ENCODE data around the gene CDH3.
A peak's percentile ranks its signal among the peaks of the same experiment; 100 is the strongest.

The CDH3 gene

DNA sequence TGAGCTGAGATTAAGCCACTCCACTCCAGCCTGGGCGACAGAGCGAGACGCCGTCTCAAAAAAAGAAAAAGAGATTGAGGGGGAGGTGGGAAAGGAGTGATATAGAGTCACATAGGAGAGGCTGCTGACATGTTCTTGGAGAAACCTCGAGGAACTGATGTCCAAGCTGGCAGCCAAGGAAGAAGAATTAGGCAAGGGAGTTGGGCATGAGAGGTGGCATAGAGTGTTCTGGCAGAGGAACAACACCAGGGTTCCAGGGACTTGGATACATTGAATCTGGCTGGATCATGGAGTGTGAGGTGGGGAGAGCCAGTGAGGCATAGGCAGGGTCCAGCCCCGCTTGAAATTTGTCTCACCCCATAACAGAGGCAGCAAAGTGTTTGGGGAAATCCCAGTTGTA lies 10.7 kb downstream of the CDH3 start:
- no peak for DNase-seq

DNA sequence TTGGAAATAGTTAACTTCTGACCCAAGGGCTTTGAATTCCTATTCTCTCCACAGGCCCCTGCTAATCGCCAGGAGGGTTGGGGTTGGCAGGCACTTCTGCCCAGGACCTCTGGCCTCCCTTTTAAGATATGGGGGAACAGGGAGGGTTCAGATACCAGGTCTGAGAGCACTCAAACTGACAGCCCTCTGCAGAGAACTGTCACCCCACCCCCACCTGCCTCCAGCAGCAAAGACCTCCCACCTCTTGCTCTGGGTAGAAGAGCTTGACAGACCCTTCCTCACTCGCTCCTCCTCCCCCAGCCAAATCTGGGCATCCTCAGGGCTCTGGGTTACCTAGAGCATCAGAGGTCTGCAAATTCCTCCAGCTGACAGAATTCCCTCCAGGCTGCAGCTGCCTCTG lies 11.6 kb downstream of the CDH3 start:
- no peak for DNase-seq

GRCh38 chr16:68658341-68658973 lies 13.3 kb downstream of the CDH3 start:
- no peak for DNase-seq

- DNase-seq, result no peak
Measured at GRCh38 chr16:68658974-68659360, 13.9 kb downstream of the CDH3 start.

- no peak for DNase-seq
Measured at GRCh38 chr16:68659412-68660358, 14.6 kb downstream of the CDH3 start.

GRCh38 chr16:68660359-68660795 lies 15.3 kb downstream of the CDH3 start:
- DNase-seq, result no peak

DNA sequence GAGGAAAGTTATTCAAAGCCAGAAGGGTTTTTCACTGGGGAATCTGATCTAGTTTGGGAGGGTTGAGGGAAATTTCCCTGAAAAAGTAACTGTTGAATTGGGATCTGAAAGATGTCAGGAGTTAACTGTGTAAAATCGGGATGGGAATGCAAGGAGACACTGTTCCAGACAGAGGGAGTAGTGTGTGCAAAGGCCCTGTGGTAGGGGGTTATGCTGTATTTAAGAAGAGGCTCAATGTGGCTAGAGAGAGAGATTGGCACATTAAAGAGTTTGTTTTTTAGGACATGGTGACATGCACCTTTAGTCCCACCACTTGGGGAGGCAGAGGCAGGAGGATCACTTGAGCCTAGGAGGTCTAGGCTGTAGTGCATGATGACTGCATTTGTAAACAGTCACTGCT lies 16.9 kb downstream of the CDH3 start:
- DNase-seq, result no peak

DNA sequence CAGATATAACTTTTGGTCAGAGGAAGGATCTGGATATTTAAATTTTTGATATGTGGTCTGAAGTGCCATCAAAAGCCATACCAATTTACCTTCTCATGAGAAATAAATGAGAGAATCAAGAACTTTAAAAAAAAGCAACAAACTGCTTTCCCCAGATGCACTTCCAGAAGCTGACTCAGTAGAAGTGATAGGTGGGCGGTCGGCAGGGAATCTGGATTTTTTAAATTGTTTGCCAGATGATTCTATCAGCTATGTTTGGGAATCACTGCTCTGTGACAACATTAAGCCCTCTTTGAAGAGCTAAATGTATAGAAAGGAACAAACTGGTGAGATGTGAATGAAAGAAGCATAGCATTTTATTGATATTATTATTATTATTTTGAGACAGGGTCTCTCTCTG lies 19.2 kb downstream of the CDH3 start:
- no peak for DNase-seq

DNA sequence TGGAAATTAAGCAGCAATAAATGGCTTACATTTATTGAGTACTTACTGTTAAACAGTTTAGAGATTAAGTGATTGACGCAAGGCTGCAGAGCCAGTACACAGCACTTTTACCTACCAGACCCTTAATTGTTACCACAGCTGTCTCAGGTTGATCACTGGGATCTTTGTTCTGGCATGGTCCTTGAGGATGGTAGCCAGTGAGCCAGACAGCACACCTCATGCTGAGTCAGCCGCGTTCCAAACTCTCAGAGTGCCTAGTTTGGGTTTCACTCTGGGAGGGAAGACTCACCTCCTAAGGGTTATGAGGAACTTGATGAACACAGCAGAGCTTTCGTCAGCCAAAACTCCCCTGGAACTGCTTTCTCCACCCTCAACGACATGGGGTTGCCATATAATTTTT lies 20.4 kb downstream of the CDH3 start:
- no peak for DNase-seq

DNA sequence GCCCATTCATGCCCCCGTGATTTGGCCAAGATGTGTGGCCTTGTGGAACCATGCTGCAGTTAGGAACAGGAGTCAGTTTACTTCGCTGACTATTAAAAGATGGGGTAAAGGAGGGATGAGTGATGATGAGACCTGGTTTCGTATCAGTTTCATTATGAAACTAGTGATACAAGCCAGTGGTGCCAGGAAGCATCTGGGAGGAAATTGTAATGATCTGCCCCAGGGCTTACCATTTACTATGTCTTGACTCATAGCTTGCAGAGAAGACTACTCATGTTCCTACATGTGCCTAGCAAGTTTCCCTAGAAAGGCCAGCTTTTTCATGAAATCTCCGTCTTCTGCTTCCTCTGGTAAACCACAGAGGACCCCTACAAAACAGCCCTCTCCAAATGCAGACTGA lies 23.2 kb downstream of the CDH3 start:
- peak; percentile 58 for DNase-seq

GRCh38 chr16:68676113-68676860 lies 31.2 kb downstream of the CDH3 start:
- no peak for DNase-seq

DNA sequence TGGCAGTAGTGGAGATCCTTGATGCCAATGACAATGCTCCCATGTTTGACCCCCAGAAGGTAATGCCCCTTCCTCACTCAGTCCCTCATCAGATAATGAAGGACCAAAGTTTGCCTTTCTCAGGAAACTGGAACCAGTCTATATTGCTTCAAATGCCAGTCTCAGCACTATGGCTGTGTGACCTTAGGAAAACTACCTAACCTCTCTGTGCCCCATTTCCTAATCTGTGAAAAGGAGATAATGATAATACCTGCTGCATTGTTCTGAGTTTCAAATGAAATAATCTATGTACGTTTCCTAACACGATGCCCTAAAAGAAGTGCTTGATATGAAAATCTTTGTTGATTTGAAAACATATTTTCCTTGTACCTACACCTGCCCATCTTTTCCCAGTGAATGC lies 35.9 kb downstream of the CDH3 start:
- DNase-seq, result no peak

DNA sequence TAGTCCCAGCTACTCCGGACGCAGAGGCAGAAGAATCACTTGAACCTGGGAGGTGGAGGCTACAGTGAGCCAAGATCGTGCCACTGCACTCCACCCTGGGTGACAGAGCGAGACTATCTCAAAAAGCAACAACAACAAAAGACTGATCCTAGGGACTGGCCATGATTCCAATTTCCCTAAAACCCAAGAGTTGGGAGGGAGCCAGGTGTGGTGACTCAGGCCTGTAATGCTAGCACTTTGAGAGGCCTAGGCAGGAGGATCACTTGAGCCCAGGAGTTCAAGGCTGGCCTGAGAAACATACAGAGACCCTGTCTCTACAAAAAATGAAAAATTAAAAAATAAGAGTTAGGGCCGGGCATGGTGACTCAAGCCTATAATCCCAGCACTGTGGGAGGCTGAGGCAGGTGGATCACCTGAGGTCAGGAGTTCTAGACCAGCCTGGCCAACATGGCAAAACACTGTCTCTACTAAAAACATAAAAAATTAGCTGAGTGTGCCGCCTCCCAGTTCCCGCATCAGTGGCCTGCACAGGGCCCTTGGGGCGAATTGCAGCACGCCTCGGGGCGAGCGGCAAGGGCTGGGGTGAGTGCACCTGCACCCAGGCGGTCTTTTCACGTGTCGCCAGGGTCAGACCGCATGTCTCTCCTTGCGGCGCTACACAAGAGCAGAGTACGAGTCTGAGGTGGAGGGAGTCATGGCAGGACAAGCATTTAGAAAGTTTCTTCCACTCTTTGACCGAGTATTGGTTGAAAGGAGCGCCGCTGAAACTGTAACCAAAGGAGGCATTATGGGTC lies 40.8 kb downstream of the CDH3 start:
- DNase-seq, result no peak

GRCh38 chr16:68686905-68687304 lies 41.8 kb downstream of the CDH3 start:
- no peak for DNase-seq

DNA sequence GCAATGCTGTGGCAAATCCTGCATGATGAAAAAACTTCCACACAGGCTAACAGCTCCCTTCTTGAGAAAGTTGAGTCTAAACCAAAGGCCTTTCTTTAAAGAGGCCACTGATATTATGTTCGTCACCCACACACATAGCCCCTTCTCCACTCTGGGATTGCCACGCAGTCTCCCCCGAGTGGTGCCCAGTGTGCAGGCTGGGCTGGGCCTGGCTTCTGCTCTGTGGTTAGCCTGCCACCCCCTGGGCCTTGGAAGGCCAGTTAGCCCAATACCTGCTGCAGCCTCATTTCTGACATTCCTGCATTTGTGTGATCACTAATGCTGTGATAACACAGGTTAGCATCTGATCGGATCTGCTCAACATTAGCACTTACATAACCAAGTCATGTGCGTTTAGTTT lies 44.8 kb downstream of the CDH3 start:
- no peak for DNase-seq

DNA sequence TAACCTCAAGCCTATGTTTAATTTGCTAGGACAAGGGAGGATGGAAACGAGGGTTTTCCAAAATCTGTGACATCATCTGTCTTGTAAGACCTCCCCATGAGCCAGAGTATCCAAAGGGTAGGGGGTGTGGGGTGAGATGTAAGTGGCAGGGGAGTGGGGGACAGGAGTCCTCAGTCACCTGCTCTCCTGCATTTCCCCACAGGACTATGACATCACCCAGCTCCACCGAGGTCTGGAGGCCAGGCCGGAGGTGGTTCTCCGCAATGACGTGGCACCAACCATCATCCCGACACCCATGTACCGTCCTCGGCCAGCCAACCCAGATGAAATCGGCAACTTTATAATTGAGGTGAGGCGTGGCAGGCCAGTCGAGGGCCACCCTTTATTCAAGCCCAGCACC lies 50.5 kb downstream of the CDH3 start:
- no peak for DNase-seq

GRCh38 chr16:68696514-68696913 lies 51.4 kb downstream of the CDH3 start:
- DNase-seq, result no peak

DNA sequence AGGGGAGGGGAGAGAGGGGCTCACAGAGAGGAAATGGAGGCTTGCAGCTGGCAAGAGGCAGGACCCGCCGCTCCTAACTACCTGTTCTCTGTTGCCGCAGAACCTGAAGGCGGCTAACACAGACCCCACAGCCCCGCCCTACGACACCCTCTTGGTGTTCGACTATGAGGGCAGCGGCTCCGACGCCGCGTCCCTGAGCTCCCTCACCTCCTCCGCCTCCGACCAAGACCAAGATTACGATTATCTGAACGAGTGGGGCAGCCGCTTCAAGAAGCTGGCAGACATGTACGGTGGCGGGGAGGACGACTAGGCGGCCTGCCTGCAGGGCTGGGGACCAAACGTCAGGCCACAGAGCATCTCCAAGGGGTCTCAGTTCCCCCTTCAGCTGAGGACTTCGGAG lies 53.0 kb downstream of the CDH3 start:
- no peak for DNase-seq

GRCh38 chr16:68700120-68700519 lies 55.0 kb downstream of the CDH3 start:
- no peak for DNase-seq

GRCh38 chr16:68700831-68701230 lies 55.7 kb downstream of the CDH3 start:
- DNase-seq, result no peak

DNA sequence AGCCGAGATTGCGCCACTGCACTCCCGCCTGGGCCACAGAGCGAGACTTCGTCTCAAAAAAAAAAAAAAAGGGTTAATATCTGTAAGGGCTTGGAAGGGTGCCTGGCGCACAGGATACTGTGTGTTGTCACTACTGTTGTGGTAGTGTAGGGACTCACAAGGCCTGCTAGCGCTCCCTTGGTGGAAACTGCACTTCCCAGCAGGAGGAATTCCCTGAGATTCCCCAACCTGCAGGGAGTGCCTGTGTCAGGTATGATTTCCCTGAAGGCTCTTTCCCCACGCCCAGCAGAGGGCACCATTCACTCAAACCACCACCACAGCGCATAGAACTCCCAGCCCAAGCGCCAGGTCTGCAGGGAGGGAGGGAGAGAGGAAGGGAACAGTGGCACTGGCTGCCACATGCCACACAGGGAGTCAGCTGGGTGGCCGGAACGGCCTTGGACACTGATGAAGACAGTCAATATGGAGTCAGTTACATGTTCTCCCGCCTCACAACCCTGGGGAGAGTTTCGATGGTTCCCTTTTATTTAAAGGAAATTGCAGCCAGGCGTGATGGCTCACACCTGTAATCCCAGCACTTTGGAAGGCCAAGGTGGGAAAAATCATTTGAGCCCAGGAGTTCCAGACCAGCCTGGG lies 59.2 kb downstream of the CDH3 start:
- DNase-seq, result peak; percentile 79

All from activated CD4-positive, alpha-beta T cell treated with anti-CD3 and anti-CD28 coated beads for 48 hours (primary cell).